IPS-NIHi7 (cell line): ENCODE results near the gene MS4A4E.
"Not testable (repeated sequence)": the region's sequence is repeated elsewhere in the genome, so short reads cannot be mapped to it uniquely, and the experiment has no call there.

ENCODE experiments used
- DNase-seq: peaks from one replicate; pipeline ENCODE4 v3.0.0; 2012; ENCODE audit warnings: mixed read lengths; ENCODE audit errors: extremely low spot score

The MS4A4E gene

DNA sequence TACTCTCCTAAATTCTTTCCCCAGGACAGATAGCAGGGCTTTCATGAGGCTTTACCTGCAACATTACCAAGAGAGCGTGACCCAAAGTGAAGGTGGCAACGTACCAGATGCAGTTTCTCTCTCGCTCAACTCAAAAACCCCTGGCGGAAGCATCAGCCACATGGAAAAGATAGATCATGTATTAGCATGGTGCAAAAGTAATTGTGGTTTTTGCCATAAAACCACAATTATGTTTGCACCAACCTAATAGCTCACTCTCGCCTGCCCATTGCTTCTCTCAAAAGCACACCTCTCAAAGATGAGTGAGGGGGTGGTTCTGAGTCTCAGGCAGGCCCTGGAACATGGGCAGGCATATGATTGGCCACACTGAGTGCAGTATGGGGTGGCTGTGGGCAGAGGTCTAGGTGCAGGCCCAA, 67.1 kb downstream of the MS4A4E start:
- no peak for DNase-seq

DNA sequence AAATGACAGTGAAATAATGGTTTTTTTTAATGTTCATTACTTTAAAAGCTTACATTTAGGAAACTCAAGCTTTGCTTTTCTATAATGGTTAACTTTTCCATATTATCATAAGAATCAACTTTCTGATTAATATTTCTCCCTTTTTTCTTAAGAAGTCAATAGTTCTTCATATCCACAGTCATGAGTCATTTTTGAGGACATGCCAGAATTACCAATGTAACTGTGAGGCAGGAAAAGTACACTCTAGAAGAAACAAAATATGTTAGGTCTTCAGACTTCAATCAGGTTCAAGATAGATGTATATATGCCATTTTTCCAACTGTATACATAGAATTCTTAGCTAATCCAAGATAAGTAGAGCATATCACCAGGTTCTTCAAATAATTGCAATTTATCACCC, 70.9 kb downstream of the MS4A4E start:
- no peak for DNase-seq

DNA sequence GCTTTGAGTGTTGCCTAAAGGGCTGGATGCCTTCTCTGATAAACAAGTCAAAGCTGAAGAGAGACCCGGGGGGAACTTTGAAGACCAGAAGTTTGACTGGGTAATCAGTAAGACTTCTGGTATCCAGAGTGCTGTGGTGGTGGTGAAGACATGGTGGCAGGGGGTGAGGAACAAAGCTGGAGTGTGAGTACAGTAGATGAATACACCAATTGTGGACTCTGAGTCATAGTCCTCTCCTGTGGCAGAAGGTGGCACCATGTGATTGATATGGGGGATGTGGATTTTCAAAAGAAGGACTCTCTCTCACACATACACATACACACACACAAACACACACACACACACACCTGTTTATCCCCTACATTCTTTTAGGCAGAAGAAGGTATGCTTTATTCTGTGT, 72.4 kb downstream of the MS4A4E start:
- DNase-seq: no peak

DNA sequence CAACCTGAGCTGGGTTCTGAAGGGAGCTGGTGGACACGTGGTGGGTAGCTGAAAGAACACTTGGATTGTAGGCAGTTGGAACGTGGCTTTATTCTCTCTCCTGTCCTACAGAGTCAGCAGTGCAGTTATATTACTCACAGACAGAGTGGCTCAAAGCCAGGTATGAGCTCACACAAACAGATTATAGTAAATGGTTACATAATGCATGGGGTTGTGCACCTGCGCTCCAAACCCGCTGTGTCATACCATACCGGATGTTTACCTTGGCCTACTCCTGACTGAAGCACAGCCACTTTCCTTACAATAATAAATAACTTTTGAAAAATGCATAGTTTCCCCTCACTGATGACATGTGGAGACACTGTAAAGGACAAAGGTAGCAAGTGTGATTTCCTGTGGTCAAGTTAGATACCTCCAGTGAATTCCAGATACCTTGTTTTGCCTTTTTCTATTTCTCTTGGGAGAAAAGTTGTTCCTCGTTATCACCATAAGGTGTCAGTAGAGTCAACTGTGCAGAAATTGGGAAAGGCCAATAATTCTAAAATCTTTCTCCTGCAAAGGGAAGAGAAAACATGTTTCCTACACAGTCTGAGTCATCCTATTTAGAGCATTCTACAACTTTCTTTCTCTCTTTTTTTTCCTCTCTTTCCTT, 73.5 kb downstream of the MS4A4E start:
- DNase-seq: no peak

DNA sequence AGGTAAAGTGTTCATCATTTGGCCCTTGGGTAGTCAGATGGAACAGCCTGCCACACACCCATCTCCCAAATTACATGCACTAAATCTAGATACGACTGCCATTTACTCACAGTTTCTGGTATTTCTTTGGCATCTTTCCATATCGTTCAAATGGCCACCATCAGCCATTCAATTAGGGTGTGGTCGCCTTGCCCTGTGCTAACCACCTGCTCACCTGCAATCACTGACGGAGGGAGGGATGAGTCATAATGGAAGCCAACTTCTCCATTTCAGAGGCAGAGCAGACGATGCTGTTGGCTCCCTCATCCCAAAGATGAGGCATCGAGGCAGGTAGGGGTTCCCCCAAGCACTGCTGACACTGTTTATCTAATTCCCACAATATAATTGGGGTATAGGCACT, 74.6 kb downstream of the MS4A4E start:
- no peak for DNase-seq

DNA sequence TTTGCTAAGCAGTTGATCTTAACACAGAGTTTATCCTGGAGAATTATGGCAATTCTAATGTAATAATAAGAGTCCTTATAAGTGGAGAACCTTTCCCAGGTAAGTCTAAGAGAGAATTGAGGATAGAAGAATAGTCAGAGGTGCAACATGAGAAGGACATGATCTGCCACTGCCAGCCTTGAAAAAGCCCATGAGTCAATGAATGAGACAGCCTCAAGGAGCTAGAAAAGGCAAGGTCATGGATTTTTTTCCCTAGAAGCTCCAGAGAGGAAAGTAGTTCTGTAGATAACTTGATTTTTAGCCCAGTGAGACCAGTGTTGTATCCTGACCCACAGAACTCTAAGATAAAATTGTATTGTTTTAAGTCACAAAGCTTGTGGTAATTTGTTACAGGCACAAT, 77.0 kb downstream of the MS4A4E start:
- no peak for DNase-seq

DNA sequence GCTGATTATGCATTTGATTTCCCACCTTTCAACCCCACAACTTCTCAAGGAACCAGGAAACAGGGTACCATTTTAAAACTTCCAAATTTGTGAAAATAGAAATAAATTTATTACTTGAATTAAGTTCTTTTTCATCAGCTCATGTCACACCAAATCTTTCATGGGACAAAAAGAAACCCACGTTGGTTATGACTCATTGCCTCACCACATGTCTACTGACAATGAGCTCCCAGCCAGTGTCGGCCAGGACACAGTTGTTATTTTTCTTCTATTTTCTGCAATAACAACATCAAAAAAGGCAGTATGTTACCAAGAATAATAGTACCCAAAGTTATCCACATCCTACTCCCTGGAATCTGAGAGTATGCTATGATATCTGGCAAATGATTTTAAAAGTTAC, 77.4 kb downstream of the MS4A4E start:
- DNase-seq: no peak

DNA sequence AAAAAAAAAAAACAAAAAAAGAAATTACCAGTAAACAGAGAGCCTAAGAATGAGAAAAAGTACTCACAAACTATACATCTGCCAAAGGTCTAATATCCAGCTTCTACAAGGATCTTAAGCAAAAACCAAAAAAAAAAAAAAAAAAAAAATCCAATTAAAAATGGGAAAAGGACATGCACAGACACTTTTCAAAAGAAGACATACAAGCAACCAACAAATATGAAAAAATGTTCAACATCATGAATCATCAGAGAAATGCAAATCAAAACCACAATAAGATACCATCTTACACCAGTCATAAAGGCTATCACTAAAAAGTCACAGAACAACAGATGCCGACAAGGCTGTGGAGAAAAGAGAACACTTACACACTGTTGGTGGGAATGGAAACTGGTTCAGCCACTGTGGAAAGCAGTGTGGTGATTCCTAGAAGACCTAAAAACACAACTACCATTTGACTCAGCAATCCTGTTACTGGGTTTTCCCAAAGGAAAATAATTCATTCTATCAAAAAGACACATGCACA, 78.3 kb downstream of the MS4A4E start:
- DNase-seq: no peak

DNA sequence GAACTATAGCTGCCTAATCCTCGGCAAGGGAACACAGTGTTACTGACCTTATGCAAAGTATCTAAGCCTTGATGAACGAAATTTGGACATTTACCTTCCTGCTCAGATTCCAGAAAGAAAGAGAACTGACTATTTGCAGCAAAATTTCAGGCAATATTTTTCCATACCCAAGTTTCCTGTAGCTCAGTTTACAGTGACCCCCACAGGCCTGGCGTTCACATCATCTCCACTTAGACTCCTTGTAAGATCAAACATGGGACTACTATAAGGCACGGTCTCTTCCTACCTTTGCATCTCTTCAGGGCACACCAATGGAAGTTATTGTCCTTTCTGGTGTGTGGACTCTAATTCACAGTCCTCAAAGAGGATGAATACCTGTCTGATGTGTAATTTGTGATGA, 81.2 kb downstream of the MS4A4E start:
- no peak for DNase-seq

DNA sequence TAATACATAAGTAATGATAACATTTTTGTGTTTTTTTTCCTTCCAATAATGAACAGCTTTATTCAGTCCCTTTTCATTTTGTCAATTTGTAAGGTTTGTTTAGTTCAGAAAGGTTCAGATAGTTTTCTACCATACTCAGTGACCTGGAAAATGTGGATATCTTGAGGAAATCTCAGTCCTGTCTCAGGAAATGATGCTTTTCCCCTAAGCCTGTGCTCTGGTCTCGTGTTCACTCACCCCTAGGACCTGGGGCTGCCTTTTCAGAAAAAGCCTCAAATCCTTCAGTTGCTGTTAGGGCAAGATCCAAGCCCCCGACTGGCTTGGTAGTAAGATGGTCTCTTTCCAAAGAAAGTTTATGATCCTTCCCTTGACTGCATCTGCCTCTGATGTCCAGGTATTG, 81.8 kb downstream of the MS4A4E start:
- no peak for DNase-seq

DNA sequence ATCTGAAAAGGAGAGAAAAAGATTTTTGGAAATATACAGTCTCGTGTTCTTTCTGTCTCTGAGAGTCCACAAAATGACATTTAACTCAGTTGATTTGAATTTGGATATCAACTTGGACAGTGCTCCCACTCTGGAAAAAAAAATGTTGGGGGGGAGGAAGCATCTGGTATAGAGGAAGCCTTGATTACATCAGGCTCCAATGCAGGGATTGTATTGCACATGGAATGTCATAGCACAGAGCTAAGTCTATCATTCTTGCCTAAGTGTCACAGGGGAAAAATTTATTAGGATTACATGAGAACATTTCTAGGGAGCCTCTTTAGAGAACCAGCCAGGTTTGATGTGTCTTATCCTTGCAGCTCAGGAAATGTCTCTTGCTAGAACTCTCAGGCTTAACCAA, 83.1 kb downstream of the MS4A4E start:
- DNase-seq: no peak

DNA sequence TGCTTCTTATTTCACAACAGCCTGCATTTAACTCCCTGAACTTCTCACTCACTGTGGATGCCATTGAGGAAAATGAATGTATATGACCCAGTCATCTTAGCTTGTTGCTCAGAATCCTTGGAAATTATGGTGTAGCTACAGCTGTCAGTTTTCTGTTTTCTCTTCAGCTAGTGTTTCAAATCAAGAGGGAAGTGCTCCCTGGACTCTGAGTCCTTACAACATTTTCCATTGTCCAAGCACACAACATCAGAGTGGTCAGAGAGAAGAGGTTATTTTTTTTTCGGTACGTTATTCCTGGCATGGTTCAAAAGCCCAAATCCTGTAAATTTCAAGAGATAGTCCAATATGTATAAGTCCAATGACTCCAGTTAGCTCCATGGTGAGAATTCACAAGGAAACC, 83.7 kb downstream of the MS4A4E start:
- no peak for DNase-seq

DNA sequence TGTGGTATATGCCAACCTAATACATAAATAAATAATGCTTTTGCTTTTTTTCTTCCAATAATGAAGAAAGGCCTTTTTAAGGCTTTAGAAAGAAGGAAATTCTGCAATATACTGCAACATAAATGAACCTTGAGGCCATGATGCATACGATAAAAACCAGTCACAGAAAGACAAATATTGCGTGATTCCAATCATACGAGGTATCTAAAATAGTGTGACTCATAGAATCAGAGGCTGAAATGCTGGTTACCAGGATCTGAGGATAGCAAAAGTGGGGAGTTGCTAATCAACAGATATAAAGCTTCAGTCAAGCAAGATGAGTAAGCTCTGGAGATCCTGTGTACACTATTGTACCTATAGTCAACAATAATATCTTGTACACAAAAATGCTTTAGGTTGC, 84.3 kb downstream of the MS4A4E start:
- no peak for DNase-seq

DNA sequence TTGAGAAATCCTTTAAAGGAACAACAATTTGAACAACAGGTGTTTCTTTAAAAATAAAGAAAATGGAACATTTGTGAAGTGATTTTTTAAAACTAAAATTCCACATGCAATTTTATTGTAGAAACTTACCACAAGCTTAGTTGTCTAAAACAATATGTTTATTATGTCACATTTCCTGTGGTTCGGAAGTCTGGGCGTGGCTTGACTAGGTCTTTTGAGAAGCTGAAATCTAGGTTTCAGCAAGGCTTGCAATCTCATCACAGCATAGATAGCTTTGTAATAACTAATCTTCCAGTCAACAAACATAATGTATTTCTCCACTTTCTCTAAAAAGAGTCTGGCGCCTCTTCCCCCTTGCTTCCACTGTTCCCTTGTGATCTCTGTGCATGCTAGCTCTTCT, 87.0 kb downstream of the MS4A4E start:
- no peak for DNase-seq

DNA sequence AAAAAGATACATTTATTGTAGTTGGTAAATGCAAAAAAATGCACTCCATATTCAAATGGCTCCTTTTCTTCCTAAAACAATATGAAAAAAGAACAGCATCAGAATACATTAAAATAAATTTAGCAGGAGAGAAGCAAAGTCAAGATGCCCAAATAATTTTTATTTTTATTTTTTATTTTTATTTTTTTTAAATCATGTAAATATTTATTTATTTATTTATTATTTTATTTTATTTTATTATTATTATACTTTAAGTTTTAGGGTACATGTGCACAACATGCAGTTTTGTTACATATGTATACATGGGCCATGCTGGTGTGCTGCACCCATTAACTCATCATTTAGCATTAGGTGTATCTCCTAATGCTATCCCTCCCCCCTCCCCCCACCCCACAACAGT, 90.2 kb downstream of the MS4A4E start:
- not testable (repeated sequence) for DNase-seq

DNA sequence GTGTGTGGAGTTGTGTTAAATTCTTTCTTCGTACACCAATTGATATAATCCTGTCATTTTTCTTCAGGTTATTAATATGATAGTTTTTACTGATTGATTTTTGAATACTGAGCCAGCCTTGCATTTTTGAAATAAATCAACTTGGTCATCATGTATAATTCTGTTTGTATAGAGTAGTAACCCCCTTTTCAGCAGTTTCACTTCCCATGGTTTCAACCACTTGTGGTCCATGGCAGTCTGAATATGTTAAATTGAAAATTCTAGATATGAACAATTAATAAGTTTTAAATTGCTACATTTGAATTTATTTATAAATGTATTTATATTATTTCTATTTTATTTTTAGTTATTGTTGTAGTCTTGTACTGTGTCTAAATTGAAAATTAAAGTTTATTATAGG, 92.7 kb downstream of the MS4A4E start:
- no peak for DNase-seq
